GM21825 (cell line): ENCODE measurements around the gene SREK1.
"Not testable (repeated sequence)": the region's sequence is repeated elsewhere in the genome, so short reads cannot be mapped to it uniquely, and the experiment has no call there.

Experiments used
- ATAC-seq: cut with Tn5 transposase; IDR thresholded peaks from one replicate; pipeline ENCODE4 v1.9.1; 2021; ENCODE audit warnings: mild to moderate bottlenecking, moderate library complexity; ENCODE audit not compliant: unreplicated experiment

SREK1 gene

GRCh38 chr5:66213533-66213932 is 69.4 kb downstream of the SREK1 start:
- ATAC-seq = no peak

DNA sequence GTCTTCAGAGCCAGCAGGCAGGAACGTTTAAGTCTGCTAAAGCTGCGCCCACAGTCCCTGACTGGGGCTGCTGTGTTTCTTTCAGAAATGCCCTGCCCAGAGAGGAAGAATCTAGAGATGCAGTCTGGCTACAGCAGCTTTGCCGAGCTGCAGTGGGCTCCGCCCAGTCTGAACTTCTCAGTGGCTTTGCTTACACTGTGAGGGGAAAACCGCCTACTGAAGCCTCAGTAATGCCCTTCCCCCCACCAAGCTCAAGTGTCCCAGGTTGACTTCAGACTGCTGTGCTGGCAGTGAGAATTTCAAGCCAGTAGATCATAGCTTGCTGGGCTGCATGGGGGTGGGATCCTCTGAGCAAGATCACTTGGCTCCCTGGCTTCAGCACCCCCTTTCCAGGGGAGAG is 78.4 kb downstream of the SREK1 start:
- ATAC-seq = no peak

DNA sequence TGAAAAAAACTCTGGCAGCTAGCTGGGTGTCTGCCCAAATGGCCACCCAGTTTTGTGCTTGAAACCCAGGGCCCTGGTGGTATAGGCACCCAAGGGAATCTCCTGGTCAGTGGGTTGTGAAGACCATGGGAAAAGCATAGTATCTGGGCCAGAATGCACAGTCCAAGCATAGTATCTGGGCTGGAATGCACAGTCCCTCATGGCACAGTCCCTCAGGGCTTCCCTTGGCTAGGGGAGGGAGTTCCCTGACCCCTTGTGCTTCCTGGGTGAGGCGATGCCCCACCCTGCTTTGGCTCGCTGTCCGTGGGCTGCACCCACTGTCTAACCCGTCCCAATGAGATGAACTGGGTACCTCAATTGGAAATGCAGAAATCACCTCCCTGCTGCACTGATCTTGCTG is 78.8 kb downstream of the SREK1 start:
- not testable (repeated sequence) for ATAC-seq

DNA sequence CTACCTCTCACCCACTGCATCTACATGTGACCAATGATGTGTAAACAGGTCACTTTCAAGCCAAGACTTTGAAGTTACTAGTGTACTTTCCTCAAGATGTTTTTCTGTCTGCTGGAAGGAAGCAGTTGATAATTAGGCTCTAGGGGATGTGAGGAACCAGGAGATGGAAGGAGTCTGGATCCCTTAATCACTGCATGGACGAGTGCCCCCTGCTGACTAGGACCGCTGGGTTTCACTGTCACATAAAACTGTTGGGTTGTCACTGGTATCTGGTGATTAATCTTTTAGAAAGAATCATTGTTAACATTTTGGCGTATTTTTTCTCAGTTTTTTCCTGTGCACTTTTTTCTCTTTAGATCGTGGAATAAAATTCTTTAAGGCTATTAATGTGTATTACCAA is 79.5 kb downstream of the SREK1 start:
- ATAC-seq = no peak

DNA sequence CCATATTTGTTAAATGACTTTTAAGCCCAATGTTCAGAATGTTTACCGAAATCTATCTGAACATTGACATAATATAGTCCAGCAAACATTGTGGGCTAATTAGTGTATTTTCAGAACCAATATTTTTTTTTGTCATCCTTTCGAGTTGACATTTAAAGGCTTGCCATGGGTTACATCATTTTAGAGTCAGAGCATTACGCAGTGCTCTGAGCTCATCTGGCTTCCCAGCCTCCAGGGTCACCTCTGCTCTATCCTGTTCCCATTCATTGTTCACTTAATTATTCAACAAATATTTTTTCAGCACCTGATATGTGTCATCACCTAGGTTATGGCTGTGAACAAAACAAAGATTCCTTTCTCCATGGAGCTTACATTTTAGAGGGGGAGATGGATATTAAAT is 80.2 kb downstream of the SREK1 start:
- ATAC-seq = no peak

DNA sequence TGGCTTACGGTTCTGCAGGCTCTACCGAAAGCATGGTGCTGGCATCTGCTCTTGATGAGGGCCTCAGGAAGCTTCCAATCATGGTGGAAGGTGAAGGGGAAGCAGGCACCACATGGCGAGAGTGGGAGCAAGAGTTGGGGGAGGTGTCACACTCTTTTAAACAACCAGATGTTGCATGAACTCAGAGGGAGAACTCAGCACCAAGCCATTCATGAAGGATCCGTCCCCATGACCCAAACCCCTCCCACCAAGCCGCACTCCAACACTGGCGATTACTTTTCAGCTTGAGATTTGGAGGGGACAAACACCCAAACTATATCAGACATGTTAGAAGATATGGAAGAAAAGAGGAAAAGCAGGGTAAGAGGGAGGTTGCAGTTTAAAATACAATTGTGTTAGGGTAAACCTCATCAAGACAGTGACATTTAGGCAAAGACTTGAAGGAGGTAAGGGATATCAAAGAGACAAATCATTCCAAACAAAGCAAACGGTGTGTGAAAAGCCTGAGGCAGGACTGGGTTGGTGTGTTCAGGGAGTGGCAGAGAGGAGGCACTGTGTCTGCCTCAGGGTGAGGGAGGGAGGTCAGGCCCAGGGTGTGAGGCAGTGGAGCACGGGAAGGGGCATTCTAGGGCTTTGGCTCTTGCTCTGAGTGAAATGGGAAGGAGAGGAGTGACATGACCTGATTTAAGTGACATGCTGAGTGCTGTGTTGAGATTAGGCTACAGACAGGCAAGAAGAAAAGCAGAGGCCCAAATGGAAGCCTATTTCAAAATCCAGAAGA is 80.9 kb downstream of the SREK1 start:
- ATAC-seq = no peak

- no peak for ATAC-seq
Measured at GRCh38 chr5:66230551-66230950, 86.5 kb downstream of the SREK1 start.

DNA sequence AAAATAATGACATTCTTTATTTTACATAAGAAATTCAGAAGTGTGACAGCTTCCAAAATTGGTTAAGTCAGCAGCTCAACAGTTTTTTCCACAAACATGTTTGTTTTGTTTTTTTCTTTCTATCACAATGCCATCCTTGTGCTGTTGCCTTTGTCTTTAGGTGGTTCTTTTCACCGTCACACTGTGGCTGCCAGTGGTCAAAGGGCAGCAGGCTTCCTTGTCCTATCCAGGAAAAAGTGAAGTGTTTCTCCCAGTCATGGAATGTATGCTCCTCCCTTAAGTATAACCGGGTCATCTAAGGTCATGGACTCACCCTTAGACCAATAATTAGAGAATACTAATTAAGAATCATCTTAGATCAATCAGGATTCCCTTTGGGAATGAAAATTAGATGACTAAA is 87.4 kb downstream of the SREK1 start:
- ATAC-seq = no peak

DNA sequence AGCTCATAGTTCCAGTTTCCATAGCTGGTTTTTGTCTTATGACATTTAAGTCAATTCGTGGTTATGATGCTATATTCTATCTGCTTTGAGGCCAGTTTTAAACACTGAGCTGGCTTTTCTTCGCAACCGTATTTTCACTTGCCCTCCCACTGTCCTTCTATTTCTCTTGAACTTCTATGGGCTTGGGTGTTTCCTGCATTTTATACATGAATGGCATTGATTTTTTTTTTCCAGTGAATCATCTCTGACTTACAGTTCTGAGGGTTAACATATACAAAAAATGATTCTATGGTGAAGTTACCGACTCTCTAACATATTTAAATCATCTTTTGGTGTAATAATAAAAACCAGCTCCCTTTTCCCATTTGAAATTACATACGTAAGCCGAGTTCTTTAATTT is 88.2 kb downstream of the SREK1 start:
- no peak for ATAC-seq

DNA sequence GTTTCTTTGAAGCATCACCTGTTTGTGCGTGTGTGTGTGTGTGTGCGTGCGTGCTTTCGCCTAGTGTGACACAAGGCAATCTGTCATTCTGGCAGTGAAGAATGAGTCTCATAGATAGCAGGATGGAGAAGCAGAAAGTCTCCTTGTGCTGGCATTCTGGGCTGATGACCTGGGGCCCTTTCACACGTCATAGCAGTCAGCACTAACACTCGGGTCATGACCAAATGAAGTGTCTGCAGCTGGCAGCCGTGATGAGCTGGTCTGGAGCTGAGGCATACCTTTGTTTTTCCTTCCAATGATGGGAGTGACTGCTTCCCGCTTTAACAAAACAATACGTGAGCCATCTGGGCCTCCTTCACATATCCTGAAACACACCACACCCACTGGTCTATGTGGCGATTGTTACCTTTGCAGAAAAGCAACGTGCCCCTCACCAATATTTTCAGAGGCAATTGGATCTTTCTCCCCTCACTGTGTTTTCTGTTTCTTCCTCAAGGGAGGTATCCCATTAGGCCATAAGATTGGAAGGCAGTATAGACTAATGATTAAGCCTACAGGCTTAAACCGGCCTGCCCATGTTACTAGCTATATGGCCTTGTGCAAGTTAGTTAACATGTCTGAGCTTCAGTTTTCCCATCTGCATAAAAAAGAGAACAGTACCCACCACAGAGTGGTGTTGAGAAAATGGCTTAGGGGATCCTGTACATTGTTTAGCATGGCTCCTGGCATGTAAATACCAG is 88.8 kb downstream of the SREK1 start:
- no peak for ATAC-seq
